NCI-H526 treated with DMSO at 0.1 percent for 48 hours (cell line): ENCODE measurements around the gene PUS3.

Experiments used
- DNase-seq: peaks from one replicate; lab custom pipeline; 2025; lab: John Stamatoyannopoulos, UW

PUS3 gene

DNA sequence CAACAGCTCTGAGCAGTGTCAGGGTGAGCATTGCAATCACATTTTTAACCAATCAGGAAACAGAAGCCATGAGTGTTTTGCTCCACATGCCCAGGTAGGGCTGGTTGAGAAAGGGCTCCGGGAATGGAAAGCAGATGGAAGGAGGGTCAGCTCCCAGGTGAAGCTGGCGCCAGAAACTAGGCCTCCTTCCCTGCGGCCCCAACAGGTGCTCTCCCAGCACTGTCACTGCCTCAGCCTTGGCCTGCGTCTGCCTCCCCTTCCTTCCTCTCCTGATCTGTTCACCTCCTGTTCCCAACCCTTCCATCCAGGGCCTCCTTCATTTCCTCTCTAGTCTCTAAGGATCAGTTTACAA, 38.2 kb upstream of the PUS3 start:
- DNase-seq, result no peak

DNA sequence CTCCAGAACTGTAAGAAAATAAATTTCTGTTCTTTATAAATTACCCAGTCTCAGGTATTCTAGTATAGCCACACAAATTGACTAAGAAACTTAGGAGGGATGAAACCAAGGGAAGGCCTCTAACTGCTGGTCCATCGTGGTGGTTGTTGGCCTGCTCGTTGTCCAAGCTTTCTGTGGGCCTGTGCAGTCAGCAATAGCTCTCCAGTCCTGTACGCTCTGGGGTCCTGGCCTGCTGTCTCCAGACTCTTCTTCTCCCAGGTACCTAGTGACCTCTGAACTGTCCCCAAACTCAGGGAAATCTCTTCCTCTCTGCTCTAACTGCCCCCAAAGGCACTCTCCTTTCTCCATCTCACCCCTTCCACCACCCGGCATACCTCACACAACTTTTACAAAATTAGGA, 37.1 kb upstream of the PUS3 start:
- DNase-seq, result no peak

DNA sequence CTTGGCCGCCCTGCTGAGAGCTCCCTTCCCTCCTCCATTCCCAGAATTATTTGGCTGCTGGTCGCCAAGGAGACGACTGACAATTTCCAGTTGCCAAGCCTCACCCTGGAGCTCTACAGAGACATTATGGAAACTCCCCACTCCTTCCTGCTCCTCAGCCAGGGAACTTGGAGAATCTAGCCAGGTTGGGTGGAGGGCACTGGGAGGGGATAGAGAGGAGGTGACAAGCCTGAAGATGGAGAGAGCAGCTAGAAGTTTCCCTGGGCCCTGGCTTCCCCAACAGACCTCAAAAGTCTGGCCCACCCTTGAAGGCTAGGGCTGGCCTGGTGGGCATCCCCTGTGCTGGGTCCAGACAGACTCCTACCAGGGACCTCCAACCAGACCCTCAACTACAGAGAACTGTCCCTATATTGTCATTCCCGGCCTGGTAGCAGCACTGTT, 36.1 kb upstream of the PUS3 start:
- DNase-seq, result no peak

DNA sequence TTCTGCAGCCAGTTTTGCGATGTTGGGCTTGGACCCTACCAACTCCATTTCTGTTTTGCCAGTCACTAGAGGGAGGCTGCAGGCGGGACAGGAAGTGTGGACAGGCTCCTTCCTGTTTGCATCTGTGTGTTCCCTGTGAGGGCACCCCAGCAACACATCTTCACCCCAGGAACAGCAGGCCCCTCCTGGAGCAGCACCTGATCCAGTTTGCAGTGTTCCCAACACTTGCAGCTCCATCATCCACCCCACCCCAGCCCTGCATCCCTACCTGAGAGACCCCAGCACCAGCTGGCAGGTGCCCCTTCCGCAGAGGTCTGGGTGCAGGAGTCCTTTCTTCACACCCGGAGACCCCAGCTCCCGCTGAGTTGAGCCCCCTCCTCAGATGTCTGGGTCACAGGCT, 35.4 kb upstream of the PUS3 start:
- DNase-seq, result no peak

DNA sequence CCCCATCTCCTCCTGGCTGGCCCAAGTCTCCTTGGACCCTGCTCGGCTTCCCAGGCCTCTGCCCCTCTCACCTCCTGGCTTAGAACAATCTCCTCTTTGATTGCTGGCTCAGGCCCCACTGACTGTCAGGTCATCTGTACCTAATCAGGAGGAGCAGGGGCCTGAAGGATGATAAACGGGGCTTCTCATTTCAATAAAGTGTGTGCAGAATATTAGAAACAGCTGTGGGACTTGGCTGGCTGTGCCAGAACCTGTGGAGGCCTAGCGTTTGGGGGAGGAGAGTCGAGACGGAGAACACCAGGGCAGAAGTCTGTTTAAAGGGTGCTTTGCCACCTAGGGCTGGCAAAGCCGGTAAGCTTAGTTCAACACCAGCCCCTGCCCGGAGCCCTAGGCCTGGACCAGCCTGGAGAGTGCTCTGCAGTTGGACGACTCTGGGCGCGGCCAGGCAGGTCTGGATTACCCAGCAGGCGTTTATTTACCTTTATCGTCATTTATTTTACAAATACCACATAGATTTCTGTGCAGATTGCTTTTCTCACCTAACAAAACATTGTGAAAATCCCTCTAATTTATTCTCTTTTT, 32.7 kb upstream of the PUS3 start:
- no peak for DNase-seq

DNA sequence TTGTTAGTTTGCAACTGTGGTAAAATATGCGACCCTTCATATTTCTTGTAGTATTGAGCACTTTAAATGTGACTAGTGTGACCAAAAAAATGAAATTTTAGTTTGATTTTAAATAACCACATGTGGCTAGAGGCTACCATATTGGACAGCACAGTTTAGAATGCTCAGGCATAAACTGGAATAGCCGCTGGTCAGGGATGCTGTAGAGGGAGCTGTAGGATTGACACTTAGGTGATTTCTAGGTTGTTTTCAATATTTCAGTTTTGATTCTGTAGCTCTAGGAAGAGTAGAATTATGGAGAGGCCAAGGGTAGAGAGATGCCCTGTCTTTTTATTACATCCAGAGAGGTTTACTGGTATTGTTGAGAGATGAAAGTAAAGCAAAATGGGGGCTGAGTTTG, 32.0 kb upstream of the PUS3 start:
- DNase-seq, result no peak

DNA sequence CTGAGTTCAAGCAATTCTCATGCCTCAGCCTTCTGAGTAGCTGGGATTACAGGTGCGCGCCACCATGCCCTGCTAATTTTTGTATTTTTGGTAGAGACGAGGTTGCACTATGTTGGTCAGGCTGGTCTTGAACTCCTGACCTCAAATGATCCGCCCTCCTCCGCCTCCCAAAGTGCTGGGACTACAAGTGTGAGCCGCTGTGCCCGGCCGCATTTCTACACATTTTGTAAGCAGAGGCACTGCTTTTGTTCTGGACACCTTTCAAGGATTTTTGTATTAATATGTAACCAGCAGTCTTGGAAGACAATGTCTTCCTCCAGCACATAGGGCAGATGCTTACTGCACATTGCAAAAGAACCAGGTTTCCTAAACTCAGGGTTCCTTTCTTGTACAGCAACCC, 31.5 kb upstream of the PUS3 start:
- DNase-seq, result no peak

DNA sequence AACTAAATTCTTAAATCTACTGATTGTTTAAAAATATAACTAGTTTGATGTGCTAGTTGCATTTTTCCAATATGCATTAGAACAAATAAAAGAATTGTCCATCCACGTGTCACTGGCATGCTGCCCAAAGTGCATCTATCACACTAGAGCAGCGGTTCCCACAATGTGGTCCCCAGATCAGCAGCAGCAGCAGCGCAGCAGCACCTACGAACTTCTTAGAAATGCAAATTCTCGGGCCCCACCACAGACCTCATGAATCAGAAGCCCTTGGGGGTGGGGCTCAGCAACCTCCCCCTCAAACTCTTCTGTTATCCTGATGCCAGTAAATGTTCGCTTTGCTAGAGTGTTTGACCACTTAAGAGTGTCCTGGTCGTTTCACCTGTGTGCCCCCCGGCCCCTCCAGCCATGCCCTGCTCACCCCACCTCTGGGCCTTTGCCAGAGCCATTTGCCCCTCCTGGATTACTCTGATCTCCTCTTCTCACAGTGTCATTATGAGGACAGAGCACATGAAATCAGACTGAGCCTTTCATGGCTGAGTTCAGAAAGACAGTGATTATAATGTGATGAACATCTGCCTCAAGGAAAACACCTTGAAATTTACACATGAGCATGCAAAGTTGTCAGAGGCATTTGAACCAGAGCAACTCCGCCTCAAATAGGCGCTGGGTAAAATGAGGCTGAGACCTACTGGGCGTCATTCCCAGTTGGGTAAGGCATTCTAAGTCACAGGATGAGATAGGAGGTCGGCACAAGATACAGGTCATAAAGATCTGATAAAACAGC, 30.2 kb upstream of the PUS3 start:
- no peak for DNase-seq

DNA sequence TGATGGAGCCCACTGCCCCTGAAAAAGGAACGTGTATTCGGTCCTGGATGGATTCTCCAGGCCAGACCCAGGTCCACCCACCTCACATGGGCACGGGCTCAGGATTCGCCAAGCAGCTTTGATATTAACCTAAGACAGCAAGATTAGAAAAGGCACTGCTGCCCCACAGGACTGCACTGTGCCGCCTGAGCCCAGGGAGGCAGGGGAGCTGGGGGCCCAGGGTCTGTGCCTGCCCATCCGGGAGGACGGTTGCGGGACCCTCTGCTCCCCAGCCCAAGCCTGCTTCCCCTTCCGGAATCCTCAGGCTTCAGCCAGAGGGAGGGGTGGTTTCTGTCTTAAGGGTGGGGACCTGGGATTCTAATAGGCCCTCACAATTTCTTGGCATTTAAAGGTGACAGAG, 29.3 kb upstream of the PUS3 start:
- DNase-seq, result no peak

DNA sequence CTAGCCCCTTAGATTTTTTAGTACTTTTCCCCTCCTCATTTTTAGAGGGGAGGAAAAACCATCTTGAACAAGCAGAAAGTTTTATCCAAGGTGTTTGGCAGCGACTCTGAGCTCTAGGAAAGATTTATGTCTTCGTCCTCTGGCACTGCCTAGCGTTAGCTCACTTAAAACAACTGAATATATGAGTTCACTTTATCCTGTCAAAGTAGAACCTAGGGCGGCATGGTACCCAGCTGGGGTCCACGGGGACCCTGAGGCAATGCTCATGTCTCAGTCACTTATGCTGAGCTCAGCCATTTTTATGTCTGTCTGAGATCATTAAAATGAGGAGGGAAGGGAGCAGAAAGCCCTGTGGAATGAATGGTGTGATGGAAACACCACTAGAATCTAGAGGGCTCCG, 28.7 kb upstream of the PUS3 start:
- no peak for DNase-seq

DNA sequence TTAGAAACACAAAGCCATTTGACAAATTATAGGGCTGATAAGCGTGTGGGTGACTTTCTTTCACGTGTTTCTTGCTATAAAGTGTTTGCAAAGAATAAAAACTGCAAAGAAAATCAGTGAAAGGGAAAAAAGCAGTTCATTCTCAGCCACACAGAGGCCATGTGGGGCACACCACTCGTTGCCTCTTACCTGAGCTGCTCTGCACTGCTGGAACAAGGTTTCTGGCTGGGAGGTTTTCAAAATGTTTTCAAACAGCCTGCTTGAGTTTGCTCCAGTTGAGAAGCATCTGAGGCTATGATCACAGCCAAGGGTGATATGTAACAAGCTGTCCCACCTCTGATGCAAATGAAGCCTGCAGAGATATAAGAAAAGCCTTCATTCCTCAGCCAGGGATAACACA, 28.1 kb upstream of the PUS3 start:
- no peak for DNase-seq

DNA sequence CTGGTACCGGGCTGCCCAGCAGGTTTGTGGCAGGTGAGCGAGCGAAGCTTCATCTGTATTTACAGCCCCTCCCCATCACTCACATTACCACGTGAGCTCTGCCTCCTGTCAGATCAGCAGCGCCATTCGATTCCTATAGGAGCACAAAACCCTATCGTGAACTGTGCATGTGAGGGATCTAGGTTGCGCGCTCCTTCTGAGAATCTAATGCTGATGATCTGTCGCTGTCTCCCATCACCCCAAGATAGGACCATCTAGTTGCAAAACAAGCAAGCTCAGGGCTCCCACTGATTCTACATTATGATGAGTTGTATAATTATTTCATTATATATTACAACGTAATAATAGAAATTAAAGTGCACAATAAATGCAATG, 27.1 kb upstream of the PUS3 start:
- no peak for DNase-seq

DNA sequence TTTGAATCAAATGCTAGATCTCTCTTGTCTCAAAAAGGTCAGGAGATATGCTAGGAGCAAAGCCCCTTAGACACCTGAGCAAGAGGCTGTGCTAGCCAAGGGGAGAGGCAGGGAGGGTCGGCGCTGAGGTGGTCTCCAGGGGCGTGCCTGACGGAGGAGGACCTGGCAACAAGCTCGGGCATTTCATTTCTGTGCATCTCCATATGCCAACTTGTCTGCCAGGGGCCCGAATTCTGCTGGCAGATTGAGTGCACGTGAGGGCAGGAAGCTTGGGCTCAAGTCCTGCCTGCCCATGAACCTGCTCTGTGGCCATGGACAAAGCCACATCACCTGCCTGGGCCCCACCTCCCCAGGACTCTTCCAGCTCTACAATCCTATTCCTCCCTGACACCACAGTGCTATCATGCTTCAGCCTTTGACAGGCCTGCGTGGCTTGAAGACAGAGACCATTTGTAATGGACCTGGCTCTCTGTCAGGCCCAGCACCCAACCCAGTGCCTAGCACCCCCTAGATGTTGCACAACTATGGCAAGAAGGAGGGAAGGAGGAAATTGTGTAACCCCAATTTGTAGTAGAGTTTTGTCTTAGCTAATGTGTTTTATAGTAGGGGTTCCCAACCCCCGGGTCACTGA, 26.6 kb upstream of the PUS3 start:
- no peak for DNase-seq

DNA sequence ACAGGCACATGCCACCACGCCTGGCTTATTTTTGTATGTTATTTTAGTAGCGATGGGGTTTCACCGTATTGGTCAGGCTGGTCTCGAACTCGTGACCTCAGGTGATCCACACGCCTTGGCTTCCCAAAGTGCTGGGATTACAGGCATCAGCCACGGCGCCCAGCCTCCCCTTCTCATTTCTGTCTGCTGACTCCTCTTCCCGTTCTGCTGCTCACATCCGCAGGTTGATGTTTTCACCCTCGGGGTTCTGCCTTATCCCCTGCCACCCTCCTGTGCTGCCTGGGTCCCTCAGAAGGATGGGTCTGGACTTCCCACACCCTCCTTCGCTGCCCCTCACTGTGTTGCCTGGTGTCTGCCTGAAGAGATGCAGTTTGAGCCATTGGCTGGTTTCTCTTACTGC, 23.7 kb upstream of the PUS3 start:
- DNase-seq, result no peak

DNA sequence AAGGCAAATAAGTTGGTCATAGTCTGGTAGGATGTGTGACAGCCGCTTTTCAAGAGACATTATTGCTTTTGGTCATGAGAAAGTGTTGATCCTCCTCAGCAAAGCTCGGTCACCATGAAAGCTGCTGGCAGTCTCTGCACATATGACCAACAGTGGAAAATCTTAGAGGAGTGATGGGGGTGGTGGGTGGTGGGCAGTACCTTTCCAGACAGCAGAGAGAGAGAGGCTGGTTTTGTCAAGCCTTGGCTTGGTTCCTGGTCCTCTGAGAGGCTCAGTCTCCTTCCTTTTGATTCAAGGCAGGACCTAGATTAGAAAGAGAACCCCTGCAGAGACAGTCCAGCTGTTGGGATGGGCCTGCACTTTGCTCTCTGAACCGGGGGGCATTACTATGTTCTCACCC, 22.8 kb upstream of the PUS3 start:
- no peak for DNase-seq

DNA sequence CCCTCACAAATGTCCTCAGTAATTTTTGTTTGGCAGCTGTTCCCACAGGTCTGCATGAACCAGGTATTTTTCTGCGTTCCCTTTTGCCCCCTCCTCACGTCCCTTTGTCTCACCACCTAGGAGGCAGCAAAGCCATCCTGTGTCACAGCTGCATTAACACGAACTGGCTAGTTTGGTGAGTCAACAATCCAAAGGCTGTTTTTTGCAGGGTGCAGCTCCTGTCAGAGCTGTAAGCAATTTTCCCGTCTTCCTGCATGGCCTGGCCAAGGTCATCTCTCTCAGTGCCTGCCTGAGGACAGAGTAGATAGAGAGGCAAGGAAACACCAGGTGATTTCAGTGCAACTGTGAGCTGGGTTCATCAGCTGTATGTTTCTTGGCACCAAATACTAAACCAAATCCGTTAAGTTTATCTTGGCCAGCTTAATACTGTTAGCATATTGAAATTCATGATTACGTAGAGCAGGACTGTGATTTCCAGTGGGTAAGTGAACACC, 22.3 kb upstream of the PUS3 start:
- DNase-seq, result no peak

DNA sequence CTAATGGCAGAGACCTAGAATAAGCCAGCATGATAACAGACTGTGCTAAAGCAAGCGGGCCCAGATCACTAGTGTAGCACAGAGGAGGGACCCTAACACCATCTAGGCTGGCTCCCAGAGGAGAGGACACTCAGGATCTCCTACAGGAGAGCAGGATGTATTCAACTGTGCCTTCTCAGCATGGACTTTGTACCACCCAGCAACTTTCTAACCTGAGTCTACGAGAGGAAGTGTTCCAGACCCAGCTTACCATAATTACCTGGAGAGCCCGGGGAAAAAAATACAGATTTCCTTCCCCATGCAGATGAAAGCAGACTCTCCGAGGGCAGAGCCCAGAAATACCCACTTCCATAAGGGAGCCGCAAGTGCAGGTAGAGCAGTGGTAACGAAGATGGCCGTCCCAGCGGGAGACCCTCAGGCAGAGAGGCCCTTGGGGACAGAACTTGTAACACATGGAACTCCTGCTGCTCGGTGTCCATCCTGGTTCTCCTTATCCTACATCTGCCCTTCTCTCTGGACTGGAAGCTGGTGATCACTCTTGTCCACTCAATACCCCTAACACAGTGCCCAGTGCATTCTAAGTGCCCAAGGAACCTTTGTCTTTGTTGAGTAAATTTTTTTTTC, 21.5 kb upstream of the PUS3 start:
- no peak for DNase-seq

DNA sequence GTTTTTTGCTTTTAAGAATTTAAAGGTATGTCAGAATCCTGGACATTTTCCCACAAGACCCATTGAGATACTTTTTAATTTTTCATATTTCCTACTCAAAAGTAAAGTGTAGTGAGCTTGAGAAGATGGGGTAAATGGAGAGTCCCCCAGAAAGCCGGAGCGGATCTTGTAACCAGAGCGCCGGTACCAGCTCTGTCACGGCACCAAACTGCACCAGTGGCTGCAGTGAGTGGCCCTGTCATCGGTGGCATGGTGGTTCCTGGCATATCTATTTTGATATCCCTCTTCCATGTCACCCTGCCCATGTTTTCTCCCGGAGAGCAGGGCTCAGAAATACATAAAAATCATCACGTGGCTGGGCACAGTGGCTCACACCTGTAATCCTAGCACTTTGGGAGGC, 20.6 kb upstream of the PUS3 start:
- no peak for DNase-seq

DNA sequence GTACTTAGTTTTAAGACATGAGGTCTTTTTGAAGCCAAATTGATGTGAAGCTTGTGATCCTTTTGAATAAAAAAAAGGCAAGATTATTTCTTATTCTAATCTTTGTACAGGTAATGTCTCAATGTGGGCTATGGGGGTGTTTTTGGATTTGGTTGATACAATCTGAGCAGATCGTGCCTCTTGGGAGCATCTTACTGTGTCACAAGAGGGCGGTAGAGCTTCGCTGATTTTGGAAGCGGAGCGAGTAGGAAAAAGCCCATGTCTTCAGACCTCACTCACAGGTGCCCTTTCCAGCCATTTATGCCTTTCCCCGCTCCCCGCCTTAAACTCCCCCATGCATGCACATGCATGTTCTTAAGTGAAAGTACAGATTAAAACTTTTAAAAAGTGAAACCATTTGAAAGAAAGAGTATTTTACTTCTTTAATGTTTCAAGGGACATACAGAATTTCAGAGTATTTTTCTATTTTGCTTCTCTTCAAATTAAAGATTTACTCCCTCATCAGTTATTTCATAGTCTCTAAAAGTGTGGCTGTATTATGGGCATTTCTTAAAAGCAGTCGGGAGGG, 20.1 kb upstream of the PUS3 start:
- DNase-seq, result peak; percentile 84

DNA sequence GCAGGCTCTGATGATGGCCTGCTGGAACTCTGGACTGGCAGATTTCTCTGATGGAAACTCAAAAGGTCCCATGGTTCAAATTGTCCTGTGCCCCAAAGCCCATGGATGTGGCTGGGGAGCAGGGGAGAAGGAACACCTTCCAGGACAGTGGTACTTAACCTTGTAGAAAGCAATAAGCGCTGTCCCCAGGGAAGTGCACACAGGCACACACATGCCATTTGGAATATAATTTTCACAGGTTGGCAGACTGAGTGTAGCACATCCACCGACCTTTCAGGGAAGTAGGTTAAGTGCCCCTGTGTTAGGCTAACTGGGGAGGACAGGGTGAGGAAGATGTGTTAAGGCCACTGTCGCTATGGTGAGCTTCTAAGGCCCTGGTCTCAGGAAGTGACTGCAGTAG, 19.1 kb upstream of the PUS3 start:
- DNase-seq, result no peak

DNA sequence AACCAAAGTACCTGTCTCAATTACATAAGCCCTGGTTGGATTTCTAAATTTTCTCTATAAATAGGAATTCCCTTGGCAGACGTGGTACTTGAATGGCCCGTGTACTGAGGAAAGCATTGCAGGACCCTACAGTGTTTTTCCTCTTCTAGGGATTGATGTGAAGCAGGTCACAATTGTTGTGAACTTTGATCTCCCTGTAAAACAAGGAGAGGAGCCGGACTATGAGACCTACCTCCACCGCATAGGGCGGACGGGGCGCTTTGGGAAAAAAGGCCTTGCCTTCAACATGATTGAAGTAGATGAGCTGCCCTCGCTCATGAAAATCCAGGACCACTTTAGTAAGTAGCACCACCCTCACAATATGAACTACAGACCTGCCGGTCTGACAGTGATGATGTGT, 18.0 kb upstream of the PUS3 start:
- no peak for DNase-seq

DNA sequence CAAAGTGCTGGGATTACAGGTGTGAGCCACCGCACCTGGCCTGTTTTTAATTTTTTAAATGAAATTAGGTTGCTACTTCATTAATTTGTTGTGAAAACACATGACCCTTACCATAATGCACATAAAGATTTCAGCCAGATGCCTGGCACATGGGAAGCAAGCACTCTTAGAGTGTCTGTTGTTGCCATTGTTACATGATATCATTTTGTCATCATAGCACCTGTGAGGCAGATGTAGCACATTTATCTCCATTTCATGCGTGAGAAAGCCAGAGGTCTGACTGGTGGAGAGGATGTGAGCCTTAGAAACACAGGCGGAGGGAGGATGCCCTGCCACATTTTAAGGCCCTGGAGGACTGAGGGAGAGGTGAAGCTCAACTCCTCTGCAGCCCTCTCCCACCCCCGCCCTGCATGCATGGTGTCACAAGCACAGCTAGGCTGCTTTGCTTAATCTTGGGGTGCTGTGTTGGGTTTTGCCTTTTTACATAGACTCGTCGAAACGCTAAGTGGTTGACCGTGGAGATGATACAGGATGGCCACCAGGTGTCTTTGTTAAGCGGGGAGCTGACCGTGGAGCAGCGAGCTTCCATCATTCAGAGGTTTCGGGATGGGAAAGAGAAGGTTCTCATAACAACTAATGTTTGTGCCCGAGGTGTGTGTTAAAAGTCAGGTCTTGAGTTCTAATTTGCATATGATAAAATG, 15.3 kb upstream of the PUS3 start:
- DNase-seq, result no peak
